ENCODE measurements around the gene PBX1.

GRCh38 chr1:164625004-164625617 is 66.1 kb downstream of the PBX1 start:
- peak in 4 of 6 experiments; percentile 14 to 43 (median 40) for TF ChIP-seq CTCF (IDR thresholded peaks at IDR 0.05)
- no peak for TF ChIP-seq EP300 (IDR thresholded peaks at IDR 0.05)
